NCI-H345 treated with DMSO at 0.1 percent for 48 hours (cell line): ENCODE data around the gene ALKBH5.
A peak's percentile ranks its signal among the peaks of the same experiment; 100 is the strongest.

Source experiments
- DNase-seq: peaks from one replicate; lab custom pipeline; 2025; ENCODE audit not compliant: unreplicated experiment; lab: John Stamatoyannopoulos, UW

The ALKBH5 gene

DNA sequence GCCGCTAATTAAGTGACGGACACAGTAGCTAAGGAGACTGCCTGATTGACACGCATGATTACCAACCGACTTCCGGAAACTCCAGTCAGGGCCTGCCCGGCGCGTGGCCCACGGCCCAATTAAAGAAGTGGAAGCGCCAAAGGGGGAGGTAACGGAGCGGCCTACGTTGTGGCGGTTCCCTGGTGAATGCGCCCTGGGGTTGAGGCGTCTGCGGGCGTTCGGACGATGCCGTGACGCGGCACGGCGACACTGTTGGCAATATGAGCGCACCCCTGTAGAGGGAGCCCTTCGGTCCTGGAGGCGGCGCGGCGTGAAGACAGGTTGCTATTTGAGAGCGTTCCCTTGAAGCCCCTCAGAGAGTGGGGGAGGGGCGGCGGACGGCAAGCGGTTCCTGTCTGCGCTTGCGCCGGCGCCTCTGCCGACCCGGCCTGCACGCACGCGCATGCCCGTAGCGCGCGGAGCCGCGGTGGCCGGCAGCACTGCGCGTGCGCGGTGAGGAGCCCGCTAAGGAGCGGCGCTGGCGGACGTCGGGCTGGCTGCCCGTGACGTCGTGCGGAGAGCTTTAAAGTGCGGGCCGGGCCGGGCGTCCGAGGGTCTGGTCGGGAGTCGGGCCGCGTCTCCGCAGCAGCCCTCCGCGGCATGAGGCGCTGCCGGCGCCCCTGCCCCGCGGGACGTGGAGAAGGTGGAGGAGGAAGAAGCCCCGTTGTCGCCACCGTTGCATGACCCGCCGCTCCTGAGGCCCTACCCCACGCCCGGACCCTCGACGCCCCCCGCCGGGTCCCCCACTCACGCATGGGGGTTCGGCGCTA is at the start of gene ALKBH5:
TSS of gene ALKBH5 (plus strand) at position 495 of the 809 bp plus-strand sequence. CDS start 416 bp downstream, outside the sequence.
- DNase-seq = peak; percentile 92

DNA sequence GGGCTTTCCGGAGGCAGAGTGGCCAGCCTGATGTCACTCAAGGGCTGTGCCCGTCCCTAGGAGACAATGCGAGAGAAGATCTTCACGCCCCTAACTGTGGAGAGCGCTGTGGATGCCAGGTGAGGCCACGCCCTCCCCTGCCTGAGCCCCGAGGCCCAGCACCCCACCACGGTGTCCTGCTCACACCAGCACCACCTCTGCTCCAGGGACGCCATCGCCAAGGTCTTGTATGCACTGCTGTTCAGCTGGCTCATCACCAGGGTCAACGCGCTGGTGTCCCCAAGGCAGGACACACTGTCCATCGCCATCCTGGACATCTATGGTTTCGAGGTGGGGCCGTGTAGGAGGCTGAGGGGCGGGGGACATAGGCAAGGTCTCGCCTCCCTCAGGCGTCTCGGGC is 47.3 kb upstream of the ALKBH5 start:
- DNase-seq = no peak

DNA sequence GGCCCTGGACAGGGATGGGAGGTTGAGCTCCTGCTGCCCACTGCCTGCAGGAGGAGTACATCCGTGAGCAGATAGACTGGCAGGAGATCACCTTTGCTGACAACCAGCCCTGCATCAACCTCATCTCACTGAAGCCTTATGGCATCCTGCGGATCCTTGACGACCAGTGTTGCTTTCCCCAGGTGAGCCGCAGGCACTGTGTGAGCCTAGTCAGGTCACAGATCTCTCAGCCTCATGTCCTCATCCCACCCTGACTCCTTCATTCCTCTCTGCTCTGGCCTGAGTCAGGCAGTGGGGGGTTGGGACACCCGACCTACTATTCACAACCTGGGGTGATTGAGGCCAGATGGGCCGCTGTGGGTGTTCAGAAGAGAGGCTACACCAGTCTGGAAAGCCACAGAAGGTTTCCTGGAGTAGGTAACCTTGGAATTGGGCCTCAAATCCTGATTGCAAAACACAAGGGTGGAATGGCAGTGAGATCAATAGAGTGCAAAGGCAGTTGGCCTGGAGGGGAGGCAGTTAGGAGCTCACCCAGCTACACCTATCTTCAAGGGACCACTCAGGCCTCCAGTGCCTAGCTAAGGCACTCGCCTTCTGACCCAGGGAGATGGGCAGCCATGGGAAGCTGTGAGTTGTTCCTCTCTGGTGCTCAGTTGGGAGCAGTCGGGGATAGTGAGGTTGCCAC is 45.4 kb upstream of the ALKBH5 start:
- DNase-seq = no peak

DNA sequence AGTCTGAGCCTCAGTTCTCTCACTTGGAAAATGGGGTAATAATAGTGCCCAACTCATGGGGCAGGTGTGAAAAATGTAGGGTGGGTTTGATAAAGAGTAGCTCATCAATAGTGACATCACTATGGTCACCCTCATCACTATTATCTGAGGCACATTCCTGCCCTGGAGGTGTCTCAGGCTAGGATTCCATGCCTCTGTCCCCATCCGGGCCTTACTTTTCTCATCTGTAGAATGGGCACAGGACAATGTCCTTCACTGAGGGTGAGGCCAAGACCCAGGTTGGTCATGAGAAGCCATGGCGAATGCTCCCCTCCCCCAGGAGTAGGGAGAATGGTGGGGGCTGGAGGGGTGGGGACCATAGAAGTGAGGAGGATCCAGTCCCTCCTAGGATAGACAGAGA is 44.5 kb upstream of the ALKBH5 start:
- no peak for DNase-seq

DNA sequence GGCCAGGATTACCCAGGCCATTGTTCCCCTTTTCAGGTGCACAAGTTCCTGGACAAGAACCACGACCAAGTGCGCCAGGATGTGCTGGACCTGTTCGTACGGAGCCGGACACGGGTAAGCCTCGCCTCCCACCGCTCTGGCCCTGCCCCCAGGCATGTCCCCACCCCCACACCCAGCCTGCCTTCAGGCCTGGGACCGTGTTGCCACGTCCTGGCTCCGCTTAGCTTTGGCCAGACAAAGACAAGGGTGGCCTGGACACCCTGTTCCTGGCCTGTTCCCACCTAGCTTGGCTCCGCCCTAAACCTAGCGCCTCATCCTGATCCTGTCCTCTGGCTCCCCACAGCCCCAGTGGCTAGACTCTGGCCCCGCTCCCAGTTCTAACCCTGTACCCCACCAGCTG is 44.1 kb upstream of the ALKBH5 start:
- no peak for DNase-seq

DNA sequence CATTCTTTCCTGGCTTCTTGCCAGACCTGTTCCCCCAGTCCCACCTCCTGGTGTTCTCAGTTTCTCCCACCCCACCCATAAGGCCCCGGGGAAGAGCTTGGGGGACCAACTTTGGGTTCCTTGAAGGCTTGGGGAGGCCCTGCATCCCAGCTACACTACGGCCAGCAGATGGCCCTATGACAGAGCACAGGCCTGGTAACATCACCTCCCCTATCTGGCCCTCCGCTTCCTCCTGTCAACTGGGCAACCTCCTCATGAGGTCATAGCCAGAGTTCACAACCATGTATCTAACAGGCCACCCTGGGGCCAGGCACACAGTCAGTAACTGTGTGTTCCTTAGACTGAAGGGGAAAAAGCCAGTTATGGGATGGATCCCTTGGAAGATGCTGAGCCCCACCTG is 43.7 kb upstream of the ALKBH5 start:
- DNase-seq = no peak

DNA sequence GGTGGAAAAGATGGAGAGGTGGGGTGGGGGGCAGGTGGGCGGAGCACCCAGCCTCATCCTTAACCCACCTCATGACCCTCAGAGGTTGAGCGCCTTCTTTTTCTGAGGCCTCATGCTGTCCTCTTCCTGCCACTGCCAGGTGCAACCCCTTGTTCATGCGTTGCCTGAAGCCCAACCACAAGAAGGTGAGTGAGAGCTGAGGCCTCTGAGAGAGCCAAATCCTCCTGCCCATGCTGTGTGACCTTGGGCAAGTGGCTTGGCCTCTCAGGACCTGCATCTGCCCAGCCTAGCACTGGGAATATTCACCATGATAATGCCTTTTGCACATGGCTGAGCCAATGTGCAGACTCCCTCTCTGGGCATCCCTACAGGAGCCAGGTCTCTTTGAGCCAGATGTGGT is 43.0 kb upstream of the ALKBH5 start:
- no peak for DNase-seq

DNA sequence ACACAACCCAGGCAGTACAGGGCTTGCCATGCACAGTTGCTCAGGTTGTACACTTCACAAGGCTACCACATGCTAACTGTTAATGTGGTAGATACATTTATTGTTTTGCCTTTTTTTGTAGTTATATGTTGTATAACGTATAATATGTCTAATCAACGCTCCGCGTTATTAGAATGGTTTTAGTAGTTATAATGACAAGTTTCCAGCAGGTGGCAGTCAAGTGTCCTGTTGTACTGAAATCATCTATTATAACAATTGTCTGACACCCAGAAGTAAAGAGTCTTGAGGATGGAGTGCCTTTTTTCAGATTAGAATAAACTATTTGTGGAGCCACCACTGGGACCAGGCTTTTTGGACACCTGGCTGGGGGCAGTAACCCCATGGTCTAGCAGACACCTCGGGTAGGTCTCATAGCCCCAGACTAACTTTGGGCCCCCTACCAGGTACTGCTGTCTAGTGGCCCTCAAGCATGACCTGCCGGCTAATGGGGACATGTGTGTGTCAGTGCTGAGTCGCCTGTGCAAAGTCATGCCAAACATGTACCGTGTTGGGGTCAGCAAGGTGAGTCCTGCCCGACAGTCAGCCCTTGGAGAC is 42.3 kb upstream of the ALKBH5 start:
- peak; percentile 34 for DNase-seq

DNA sequence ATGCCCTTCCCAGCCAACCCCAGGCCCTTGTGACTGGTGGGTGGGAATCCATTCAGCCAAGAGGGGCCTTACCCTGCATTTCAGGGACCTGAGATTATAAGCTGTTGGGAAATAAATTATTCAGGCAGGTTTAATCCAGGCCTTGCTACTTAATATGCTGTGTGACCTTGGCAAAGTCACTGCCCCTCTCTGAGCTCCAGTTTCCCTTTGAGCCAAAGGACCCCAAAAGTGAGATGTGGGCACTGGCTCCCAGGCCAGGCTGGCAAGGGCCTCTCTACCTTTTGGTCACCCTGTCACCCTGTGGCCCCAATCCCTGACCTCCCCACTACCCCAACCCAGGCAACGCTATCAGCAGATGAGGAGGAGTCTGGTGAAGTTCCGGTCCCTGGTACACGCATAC is 41.2 kb upstream of the ALKBH5 start:
- DNase-seq = no peak

DNA sequence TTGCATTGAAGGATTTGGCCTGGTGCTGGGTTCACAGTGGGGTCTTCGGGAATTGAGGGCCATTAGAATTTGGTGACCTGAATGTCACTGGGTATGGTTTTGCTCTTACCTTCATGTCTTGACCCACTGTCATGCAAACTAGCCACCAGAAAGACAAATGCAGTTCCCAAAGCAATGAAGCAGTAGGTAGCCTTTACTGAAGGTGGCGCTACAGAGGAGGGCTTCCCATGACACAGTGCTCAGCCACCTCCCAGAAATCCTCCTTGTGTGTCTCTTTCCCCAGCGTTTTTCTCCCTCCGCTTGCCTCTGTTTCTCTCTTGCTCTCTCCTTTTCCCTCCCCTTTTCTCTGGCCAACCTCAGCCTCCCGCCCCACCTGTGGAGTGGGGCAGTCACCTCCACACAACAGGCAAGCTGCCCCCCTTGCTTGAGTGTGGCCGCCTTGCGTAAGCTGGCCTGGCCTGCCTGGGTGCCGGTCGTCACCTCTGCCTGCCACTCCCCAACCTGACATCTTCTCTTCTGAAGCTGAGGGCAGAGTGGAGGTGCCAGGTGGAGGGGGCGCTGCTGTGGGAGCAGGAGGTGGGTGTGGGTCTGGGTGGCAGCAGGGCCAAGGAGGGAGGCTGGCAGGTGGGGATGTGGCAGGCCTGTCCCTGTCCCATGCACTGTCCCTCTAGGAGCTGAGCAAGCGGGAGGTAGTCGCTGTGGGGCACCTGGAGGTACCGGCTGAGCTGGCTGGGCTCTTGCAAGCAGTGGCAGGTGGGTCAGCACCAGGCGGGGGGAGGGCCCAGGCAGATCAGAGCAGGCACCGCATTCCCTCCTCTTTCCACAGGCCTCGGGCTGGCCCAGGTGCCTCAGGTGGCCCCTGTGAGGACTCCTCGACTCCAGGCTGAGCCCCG is 40.3 kb upstream of the ALKBH5 start:
- DNase-seq = no peak

DNA sequence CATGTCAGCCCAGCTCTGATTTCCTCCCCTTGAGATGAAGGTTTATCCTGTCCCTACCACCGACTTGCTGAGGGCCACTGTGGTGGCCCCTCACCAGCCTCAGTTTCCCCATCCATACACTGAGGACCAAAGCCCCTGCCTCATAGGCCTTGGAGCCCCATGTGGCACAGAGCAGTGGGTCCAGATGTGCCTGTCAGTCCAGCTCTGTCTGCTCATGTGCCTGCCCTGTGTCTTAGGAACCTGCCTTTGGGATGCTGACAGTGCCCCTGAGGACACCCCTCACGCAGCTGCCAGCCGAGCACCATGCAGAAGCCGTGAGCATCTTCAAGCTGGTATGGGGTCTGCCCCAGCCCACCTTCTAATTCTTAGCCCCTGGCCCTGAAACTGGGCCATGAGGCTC is 39.4 kb upstream of the ALKBH5 start:
- no peak for DNase-seq

DNA sequence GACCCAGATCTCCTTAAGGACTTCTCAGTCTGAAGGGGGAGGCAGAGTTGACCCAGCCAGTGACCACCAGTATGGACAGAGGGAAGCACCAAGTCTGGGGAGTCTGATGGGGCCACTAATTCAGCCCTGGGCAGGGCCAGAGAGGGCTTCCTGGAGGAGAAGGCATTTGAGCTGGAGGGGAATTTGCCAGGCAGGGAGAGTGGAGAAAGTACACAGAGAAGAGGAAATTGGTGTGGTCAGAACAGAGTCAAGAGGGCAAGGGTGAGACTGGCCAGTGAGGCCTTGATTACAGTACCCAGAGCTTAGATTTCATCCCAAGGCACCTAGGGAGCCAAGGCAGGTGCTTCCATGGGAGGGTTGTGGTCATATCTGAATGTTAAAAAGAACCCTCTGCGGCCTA is 38.8 kb upstream of the ALKBH5 start:
- no peak for DNase-seq

DNA sequence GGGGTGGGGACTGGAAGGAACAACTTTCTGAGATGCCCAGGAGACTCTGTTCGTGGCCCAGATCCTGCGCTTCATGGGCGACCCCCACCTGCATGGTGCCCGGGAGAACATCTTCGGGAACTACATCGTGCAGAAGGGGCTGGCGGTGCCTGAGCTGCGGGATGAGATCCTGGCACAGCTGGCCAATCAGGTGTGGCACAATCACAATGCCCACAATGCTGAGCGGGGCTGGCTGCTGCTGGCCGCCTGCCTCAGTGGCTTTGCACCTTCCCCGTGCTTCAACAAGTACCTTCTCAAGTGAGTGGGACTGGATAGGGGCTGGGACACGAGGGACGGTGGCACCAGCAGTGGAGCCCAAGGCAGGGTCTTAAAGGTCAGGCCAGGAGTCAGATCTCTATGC is 37.8 kb upstream of the ALKBH5 start:
- no peak for DNase-seq

DNA sequence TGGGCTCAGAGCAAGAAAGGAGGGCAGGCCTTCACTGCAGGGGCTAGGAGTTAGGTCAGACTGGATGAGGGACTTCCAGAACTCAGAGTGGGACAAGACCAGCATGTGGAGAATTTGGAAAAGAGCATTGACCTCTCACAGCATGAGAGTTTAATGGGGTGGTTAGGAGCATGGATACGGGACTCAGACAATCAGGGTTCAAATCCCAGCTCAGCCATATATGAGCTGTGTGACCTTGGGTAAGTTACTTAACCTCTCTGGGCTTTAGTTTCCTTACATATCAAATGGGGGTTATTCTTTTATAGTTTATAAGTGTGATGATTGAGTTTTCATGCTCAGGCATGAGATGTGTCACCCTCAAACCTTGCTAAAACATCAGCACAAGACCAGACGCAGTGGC is 37.4 kb upstream of the ALKBH5 start:
- no peak for DNase-seq

DNA sequence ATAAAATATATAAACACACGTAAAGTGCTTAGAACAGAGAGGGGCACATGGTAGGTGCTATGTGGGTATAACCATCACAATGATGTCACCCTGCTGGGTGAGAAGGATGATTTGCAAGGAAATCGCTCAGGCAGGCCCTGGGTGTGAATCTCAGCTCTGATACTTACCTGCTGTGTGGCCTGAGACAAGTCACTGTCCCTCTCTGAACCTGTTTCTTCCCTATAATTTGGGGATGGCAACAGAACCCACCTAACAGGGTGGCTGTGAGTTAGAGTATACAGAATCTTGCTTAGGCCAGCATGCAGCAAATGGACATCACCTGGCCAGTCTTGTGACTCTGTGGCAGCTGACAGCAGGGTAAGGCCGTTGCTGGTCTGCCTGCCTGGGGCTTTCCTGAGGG is 36.6 kb upstream of the ALKBH5 start:
- no peak for DNase-seq

DNA sequence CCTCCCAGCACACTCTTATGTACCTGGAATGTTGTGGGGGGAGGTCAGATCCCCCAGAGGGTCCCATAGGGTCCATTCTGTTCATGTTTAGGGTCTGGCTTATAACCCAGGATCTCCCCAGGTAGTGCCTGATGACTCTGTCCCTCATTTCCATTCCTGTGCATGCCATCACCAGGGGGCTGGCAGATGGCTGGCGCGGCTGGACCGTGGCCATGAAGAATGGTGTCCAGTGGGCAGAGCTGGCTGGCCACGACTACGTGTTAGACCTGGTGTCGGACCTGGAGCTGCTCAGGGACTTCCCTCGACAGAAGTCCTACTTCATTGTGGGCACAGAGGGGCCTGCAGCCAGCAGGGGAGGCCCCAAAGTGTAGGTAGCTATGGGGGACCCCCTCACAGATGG is 35.0 kb upstream of the ALKBH5 start:
- no peak for DNase-seq

DNA sequence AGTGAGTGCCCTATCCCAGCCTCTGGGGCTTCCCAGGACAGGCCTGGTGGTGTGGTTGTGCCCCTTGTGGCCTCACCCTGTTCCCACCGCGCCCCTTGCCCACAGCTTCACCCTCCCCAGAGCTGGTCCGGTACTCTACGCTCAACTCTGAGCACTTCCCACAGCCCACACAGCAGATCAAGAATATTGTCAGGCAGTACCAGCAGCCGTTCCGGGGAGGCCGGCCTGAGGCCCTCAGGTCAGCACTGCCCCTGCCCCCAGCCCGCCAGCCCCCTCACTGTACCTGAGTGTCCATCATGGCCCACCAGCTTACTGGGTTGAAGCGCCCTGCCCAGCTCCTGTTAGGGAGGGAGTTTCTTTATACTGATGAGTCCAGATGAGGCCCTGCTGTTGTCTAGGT is 32.3 kb upstream of the ALKBH5 start:
- no peak for DNase-seq

DNA sequence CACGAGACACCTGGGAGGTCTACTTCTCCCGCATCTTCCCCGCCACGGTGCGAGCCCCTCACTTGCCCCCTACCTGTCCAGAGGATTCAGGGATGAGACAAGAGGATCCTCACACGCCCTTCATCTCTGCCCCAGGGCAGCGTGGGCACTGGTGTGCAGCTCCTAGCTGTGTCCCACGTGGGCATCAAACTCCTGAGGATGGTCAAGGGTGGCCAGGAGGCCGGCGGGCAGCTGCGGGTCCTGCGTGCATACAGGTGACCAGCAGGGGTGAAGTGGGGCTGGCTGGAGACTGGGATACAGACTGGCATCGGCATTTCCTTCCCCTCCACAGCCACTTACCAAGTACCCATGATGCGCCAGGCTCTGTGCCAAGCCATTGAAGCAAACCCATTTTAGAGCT is 28.4 kb upstream of the ALKBH5 start:
- no peak for DNase-seq

DNA sequence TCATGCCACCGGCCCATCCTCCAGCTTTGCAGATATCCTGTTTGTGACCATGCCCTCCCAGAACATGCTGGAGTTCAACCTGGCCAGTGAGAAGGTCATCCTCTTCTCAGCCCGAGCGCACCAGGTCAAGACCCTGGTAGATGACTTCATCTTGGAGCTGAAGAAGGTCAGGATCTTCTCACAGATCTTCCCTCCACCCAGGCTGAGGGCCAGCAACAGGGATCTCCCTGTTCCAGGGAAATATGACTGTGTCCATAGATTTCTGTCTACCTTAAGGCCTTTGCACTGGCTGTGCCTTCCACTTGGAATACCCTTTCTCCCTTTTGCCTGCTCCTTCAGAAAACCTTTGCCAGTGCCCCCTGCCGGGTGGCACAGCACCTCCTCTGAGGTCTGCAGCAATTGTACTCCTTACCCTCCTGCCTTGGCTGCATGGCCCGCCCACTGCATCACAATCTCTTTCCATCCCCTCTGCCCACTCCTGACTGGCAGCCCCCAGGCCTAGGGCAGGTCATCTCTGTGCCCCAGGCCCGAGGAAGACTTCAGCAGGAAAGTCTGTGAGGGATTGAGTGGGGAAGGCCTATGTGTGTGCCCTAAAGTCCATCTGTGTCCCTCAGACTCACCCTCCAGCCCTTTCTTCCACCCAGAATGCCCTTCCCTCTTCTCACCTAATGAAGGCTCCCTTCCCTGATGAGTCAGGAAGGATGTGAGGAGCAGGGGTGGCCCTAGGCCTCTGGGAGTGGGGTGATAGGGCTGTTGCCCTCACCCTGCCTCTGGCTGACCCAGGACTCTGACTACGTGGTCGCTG is 27.3 kb upstream of the ALKBH5 start:
- DNase-seq = no peak

DNA sequence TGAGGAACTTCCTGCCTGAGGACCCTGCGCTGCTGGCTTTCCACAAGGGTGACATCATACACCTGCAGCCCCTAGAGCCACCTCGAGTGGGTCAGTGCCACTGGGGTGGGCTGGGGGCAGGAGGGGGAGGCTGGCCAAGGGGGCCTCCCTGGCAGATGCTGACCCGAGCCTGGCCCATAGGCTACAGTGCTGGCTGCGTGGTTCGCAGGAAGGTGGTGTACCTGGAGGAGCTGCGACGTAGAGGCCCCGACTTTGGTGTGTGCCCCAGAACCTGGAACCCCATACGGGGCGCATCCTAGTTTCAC is 26.7 kb upstream of the ALKBH5 start:
- DNase-seq = no peak
